Cardiac muscle cell (in vitro differentiated cells and primary cell): ENCODE data around the gene CENPF. TPM values are rescaled to one million over a fixed set of nuclear protein-coding genes. Genes with fewer than 3 reads are reported as not detected.

Source experiments
- DNase-seq, 2 donors: peaks; one replicate each; pipeline versions ENCODE4 v3.0.0 to v3.0.0-alpha.2; 2010 to 2017; ENCODE audit warnings: low read depth in 1 of 2, low spot score in 1 of 2
- H3K27ac ChIP-seq: fragments of 200-600 bp; sonication (generic); 2 replicates; pipeline ENCODE4 v1.5.1; 2016
- H3K27me3 ChIP-seq: fragments of 200-600 bp; sonication (generic); 2 replicates; pipeline ENCODE4 v1.6.0; 2016; ENCODE audit warnings: control low read depth
- H3K36me3 ChIP-seq: fragments of 200-600 bp; sonication (generic); 2 replicates; pipeline ENCODE4 v1.5.1; 2016; ENCODE audit warnings: control low read depth
- H3K4me1 ChIP-seq: fragments of 200-600 bp; sonication (generic); 2 replicates; pipeline ENCODE4 v1.8.1; 2017; ENCODE audit warnings: low read depth, mild to moderate bottlenecking, mixed run types
- H3K4me3 ChIP-seq: fragments of 200-600 bp; sonication (generic); 2 replicates; pipeline ENCODE4 v1.5.1; 2016; ENCODE audit warnings: mild to moderate bottlenecking
- H3K9me3 ChIP-seq: fragments of 200-600 bp; sonication (generic); 2 replicates; pipeline ENCODE4 v1.5.1; 2017; ENCODE audit warnings: low read depth, mild to moderate bottlenecking, control low read depth
- CTCF ChIP-seq: IDR thresholded peaks from 2 replicates; pipeline ENCODE4 v1.5.1; 2012; ENCODE audit warnings: low read depth, mild to moderate bottlenecking, low read length
- polyA plus RNA-seq: library from polyadenylated mRNA; unstranded; fragments of >200 nt; fragmentation: Nextera tagmentation; extraction: Ambion mirVana; gene quantifications from 2 replicates; pipeline ENCODE4 v1.2.1, GENCODE V29; 2016
- total RNA-seq: library from RNA; depleted of rRNA; stranded (reverse); fragments of >200 nt; gene quantifications from 2 replicates; pipeline ENCODE4 v1.2.3, GENCODE V29; 2016

Gene CENPF
- total and polyA plus RNA-seq, 2 experiments from 2014 or later = 9.7 to 79.7 TPM

DNA sequence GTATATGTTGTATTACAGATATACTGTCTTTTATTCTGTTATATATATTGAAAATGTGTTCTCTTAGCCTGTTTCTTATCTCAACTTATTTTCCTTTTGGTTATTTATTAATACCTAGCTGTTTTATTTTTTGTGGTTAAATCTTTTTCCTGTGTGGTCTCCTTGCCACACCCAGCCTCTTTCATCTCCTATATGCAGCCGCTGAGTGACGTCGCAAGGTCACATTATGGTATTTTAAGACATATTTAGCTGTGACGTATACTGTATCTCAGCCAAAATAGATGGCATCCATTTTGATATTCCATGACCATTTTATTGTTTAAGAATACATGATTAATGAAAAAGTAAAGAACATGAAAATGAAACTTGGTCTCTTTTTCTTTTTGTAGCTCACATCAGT lies 29.1 kb downstream of the CENPF start:
- no peaks in the 10 kb centered on the region for H3K27me3 ChIP-seq
- no peaks in the 10 kb centered on the region for H3K4me1 ChIP-seq
- no peak for DNase-seq
- no peak for TF ChIP-seq CTCF
- no peak overlapping the region for H3K4me3 ChIP-seq
- no peak overlapping the region for H3K27ac ChIP-seq
- H3K36me3 ChIP-seq = peaks cover 11% of the 10 kb centered on the region
- no peaks in the 10 kb centered on the region for H3K9me3 ChIP-seq

GRCh38 chr1:214633686-214634085 lies 30.7 kb downstream of the CENPF start:
- DNase-seq = no peak
- Histone ChIP-seq H3K27ac (no peak overlapping the region), H3K27me3 (no peaks in the 10 kb centered on the region), H3K4me3 (no peak overlapping the region), H3K4me1 (no peaks in the 10 kb centered on the region), H3K9me3 (no peaks in the 10 kb centered on the region), H3K36me3 (peaks cover 11% of the 10 kb centered on the region)
- no peak for TF ChIP-seq CTCF

DNA sequence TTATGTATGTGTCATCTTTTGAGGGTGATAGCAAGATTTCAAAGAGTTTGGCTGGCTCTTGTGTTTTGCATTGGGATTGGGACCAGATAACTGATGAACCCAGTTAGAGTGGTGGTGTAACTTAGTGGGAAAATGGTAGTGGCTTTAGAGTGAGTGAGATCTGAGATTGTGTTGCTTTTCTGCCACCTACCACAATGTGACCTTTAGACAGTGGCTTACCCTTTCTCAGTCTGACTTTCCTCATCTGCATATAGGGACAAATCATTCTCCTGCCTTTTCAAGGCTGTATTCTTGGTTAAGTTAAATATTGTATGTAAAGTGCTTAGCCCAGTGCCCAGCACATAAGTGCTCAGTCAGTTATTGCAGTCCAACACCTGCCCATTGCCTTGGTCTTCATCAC lies 31.3 kb downstream of the CENPF start:
- no peaks in the 10 kb centered on the region for H3K27me3 ChIP-seq
- no peaks in the 10 kb centered on the region for H3K9me3 ChIP-seq
- H3K36me3 ChIP-seq = peaks cover 11% of the 10 kb centered on the region
- no peak overlapping the region for H3K4me3 ChIP-seq
- H3K27ac ChIP-seq = no peak overlapping the region
- H3K4me1 ChIP-seq = no peaks in the 10 kb centered on the region
- TF ChIP-seq CTCF = no peak
- no peak for DNase-seq

DNA sequence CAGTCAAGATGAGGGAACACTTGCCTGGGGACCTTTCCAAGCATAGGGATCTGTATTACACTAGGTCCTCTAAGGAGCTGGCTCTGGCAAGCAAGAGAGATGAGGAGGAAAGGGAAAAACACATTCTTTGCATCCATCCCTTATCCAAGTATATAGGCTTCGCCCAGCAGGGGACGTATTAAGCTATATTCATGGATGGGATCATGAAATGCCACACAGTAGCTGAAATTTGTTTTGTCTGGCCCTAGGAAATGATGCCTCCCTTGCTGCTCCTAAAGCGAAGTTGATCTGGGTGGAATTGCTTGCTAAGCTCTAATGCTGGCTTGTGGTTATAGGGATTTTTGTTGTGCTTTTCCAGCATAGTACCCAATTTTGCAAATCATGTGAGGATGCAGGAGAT lies 32.1 kb downstream of the CENPF start:
- no peak overlapping the region for H3K27ac ChIP-seq
- peaks cover 11% of the 10 kb centered on the region for H3K36me3 ChIP-seq
- no peaks in the 10 kb centered on the region for H3K4me1 ChIP-seq
- H3K9me3 ChIP-seq = no peaks in the 10 kb centered on the region
- no peak for TF ChIP-seq CTCF
- H3K4me3 ChIP-seq = no peak overlapping the region
- H3K27me3 ChIP-seq = no peaks in the 10 kb centered on the region
- no peak for DNase-seq

GRCh38 chr1:214635506-214635905 lies 32.5 kb downstream of the CENPF start:
- peaks cover under 1% of the 10 kb centered on the region for H3K4me1 ChIP-seq

More at GRCh38 chr1:214635506-214635905, 32.5 kb downstream of the CENPF start:
- DNase-seq = no peak
- H3K4me3 ChIP-seq = no peak overlapping the region
- H3K9me3 ChIP-seq = no peaks in the 10 kb centered on the region
- H3K27me3 ChIP-seq = no peaks in the 10 kb centered on the region
- H3K36me3 ChIP-seq = peaks cover 10% of the 10 kb centered on the region
- TF ChIP-seq CTCF = no peak
- no peak overlapping the region for H3K27ac ChIP-seq
